GM12891 (cell line): Measurements from ENCODE around the gene MRGPRX2.

Source experiments
- DNase-seq: peaks from one replicate; pipeline ENCODE4 v3.0.0; 2011; ENCODE audit warnings: low spot score; ENCODE audit not compliant: insufficient read length
- FAIRE-seq: peaks from 2 replicates; lab custom pipeline; 2011; peaks lifted over from hg19 to GRCh38; lab: Jason Lieb, UNC
- PAX5 ChIP-seq: IDR thresholded peaks from 2 replicates; pipeline ENCODE4 v1.6.1; 2011; ENCODE audit warnings: low read length, moderate library complexity, mild to moderate bottlenecking; ENCODE audit not compliant: insufficient read depth, severe bottlenecking
- POLR2A ChIP-seq: IDR thresholded peaks from 2 replicates; pipeline ENCODE4 v1.6.1; 2011; ENCODE audit warnings: low read depth, low read length, control low read depth
- POLR2AphosphoS5 ChIP-seq: IDR thresholded peaks from 2 replicates; pipeline ENCODE4 v1.6.1; 2011; ENCODE audit warnings: low read depth, low read length, control low read depth
- POU2F2 ChIP-seq: IDR thresholded peaks from 2 replicates; pipeline ENCODE4 v1.6.1; 2011; ENCODE audit warnings: low read depth, mild to moderate bottlenecking, control low read depth, low read length, moderate library complexity
- SPI1 ChIP-seq: IDR thresholded peaks from 2 replicates; pipeline ENCODE4 v1.6.1; 2011; ENCODE audit warnings: low read depth, low read length, control low read depth
- TAF1 ChIP-seq: IDR thresholded peaks from 2 replicates; pipeline ENCODE4 v1.6.1; 2011; ENCODE audit warnings: low read depth, low read length, control low read depth

The MRGPRX2 gene

DNA sequence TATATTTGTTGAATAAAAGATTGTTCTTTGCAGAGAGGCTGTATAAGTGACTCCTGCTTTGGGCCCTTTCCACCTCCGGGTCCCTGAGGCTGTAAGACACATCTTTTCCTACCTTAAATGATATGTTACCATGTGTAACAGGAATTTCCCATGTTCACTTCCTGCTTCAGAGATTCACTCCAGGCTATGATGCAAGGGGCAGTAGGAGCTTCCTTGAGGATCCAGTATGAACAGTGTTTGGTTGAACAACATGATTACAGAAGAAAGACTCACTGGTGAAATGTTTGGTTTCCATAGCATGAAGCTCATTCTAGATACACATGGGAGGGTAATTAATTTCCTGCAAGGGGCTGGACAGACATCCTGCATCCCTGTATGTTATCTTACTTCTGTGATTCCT is 30.8 kb upstream of the MRGPRX2 start:
- no peak for TF ChIP-seq POLR2A
- no peak for TF ChIP-seq SPI1
- no peak for TF ChIP-seq PAX5
- no peak for TF ChIP-seq TAF1
- TF ChIP-seq POLR2AphosphoS5: no peak
- no peak for TF ChIP-seq POU2F2
- FAIRE-seq: no peak
- DNase-seq: no peak

DNA sequence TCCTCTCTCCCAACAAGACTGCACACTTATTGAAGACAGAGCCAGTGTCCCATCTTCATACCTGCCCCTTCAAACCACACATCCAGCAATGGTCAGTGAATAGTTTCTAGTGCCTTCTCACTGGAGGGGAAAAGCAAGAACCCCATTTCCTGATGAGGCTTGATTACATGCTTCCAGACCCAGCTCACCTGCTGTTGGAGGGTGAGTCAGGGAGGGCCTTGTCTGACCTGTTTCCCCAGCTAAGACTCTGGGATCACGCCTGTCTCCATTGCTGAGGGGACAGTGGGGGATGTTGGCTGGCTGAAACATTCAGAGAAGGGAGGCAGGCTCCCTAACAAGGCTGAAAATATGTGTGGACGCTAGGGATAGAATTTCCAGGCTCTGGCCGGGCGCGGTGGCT is 28.9 kb upstream of the MRGPRX2 start:
- TF ChIP-seq POLR2AphosphoS5: no peak
- no peak for TF ChIP-seq POLR2A
- TF ChIP-seq SPI1: no peak
- TF ChIP-seq PAX5: no peak
- TF ChIP-seq POU2F2: no peak
- no peak for TF ChIP-seq TAF1
- DNase-seq (no peak), FAIRE-seq (no peak)

DNA sequence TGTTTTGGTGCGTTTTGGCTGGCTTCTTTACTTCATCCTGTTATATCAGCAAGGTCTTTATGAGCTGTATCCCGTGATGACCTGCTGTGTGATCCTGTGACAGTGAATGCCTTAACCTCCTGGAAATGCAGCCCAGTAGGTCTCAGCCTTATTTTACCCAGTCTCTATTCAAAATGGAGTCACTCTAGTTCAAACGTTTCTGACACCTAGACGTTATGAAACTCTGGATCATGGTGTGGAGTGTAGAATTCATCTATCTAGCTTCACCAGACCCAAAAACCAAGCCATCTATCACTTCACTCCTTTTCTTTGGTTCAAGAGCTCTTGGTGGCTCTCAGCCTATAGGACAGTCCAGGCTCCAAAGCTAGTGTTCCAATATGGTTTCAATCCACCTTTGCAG is 28.3 kb upstream of the MRGPRX2 start:
- TF ChIP-seq POU2F2 (no peak), SPI1 (no peak), PAX5 (no peak), POLR2A (no peak), TAF1 (no peak), POLR2AphosphoS5 (no peak)
- no peak for DNase-seq
- no peak for FAIRE-seq

DNA sequence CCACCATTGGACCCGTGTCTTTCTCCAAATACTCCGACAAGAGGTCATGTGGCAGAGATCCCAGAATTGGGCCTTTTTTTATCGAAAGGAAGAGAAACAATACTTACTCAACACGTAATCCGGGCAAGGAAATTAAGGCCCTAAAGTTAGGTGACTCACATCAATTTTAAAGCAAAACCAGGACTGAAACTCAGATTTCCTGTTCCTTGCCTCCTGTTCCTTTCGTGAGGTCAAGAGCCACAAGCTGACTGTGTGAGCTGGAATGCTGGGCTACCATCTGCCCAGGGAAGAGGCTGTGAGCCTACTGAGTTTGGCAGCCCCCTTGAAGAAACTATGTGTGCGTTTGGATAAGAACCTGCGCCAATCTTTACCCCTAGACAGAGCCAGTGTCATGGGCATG is 27.1 kb upstream of the MRGPRX2 start:
- FAIRE-seq (no peak), DNase-seq (no peak)
- TF ChIP-seq TAF1 (no peak), POU2F2 (no peak), POLR2A (no peak), POLR2AphosphoS5 (no peak), PAX5 (no peak), SPI1 (no peak)

DNA sequence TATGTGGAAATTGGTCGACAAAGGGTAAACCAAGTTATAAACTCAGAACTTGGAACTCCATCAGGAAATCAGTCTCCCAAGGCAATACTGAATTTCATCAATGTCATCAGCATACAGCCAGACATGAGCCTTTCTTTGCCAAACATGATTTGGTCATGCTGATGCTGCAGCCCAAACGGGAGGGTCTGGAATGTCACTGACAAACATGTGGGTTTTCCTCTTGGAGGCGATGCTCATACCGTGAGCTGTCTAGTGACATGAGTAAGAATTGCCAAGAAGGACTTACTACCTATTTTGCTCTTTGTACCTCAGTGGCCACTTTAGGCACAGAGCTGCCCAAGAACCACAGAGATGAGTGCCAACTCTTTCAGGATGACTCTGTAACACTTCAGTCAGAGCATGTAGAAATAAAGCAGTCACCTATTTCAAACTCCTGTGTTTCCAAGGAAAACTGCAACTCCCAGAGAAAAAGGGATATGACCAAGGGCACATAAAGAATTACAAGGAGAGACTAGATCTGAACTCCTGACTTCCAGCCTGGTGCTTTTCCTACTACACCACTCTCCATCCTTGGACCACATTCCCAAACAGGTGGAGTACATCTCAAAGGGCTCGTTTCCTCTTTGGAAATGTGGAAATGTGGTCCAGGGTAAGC is 24.3 kb upstream of the MRGPRX2 start:
- TF ChIP-seq SPI1: no peak
- no peak for FAIRE-seq

DNA sequence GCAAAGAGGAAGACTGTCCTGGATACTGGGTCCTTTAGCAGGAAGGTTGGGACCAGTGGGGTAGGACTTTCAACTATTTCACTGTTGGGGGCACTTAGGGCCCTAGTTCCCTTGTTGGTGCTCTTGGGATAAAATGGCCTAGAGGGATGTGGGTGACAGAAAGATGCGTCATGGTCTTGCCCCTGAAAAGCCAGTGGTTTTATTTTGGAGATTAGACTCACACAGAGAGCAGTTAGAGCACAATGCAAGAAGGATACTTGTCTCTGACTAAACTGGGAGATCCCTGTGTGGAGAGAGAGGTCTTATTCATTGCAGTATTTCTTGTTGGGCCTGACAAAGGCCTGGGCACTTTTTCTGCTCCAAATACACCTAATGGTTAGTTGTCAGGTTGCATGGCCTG is 22.6 kb upstream of the MRGPRX2 start:
- no peak for DNase-seq
- TF ChIP-seq SPI1: no peak
- no peak for FAIRE-seq

More for the DNA sequence above, 24.3 kb upstream of the MRGPRX2 start:
- no peak for DNase-seq

DNA sequence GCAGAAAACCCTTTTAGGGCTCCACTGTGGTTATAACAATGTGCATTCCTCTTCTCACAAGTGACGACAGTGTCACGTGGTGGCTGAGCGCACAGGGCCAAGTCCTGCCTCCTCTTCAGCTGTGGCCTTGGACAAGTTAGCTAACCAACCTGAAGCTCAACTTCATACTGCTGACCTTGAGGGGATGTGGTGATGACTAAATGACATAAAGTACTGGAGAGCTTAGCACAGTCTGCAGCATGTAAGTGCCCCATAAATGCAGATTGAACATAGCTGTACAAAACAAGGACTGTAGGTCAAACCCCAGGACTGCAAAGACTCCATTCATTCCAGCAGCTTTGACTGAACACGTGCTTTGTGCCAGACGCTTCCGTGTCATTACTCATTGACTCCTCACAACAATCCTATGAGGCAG is 20.1 kb upstream of the MRGPRX2 start:
- DNase-seq (no peak), FAIRE-seq (no peak)
- TF ChIP-seq POLR2AphosphoS5: no peak
- no peak for TF ChIP-seq POLR2A
- TF ChIP-seq SPI1: no peak
- no peak for TF ChIP-seq TAF1
- TF ChIP-seq PAX5: no peak
- TF ChIP-seq POU2F2: no peak

DNA sequence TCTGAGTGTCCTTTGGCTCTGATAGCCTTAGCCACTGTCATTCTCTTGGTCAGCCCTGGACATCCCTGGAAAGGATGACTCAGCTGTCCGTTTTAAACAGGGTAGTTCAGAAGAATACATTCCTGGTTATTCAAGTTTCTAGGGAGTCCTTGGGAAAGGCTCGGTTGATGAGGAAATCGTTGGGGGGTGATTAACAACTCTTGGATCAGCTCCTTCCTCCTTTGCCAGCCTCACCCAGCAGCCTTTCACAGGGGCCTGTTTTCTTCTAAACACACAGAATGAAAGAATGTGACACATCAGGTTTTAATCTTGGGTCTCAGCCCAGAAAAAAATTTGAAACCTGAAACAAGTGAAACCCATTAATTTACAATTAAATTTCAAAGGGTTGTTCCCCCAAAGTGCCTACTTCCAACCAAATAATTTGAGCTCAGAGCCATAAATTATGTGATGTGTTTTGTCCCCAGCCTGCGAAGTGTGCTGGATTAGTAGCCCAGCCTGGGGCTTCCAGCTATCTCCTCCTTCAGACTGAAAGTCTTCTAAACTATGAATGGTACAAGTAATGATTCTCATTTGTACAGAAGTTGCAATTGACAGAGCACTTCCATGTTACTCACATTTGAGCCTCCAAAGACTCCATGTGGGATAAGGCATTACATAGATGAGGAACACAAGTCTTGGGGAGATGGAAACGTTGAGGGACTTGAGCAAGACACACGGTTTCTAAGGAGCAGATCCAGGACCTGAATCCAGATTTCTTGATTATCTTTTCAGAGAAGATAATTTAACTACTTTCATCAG is 19.3 kb upstream of the MRGPRX2 start:
- TF ChIP-seq SPI1 (no peak), POLR2A (no peak), TAF1 (no peak), POLR2AphosphoS5 (no peak)
- no peak for DNase-seq
- no peak for FAIRE-seq

DNA sequence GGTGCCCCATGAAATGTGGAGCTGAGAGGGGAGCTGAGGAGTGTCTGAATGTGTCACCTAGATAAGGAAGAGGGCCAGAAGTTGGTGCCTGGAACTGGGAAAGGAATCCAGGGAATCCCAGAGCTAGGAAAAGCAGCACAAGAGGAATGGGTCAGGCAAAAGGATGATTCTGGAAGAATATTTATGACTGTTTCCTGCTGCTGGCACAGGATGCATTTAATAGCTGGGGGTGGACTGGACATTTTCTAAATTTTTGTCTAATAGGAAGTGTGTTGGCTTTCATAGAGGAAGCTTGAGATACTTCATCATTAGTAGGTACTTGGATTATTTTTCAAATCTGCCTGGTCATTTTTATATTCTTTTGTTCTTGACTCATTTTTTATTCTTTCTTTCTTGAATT is 17.4 kb upstream of the MRGPRX2 start:
- DNase-seq (no peak), FAIRE-seq (no peak)

DNA sequence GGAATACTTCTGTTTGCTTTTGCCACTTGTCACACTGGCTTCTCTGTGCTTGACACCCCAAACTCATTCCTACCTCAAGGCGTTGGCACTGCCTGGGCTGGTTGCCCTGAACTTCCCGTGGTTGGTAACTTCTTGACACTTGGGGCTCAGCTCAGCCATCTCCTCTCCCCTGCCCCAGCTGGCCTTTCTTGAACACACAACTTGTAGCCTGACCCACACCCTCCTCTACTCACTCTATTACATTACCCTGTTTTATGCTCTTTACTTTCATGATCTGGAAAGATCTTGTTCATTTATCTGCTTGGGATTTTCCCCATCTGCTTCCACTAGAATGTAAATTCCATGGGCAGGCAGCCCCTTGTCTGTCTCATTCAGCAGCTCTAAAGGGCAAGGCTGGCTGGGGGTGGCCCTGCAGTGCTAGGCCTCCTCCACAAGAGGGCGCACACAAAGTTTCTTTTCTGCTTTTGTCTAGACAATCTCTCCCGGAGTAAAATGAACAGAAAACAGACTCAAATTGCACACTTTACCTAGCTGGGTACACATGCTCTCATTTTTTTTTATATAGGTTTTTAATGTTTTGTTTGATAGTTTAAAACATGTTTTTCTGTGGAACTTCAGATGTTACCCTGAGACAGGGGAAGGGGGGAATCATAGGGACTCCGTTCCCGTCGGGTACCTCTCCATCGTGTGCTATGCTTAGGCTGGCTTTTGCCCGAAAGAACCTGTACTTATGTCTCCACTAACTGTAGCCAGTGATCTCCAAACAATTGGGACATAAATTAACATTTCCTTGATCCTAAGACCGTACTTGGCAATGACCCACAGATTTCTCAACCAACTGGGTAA is 16.4 kb upstream of the MRGPRX2 start:
- FAIRE-seq: peak; percentile 76
- peak; percentile 41 for DNase-seq
- TF ChIP-seq POU2F2: no peak
- TF ChIP-seq PAX5: no peak
- TF ChIP-seq SPI1: no peak
- no peak for TF ChIP-seq POLR2A
- no peak for TF ChIP-seq TAF1
- no peak for TF ChIP-seq POLR2AphosphoS5

More for the DNA sequence above, 17.4 kb upstream of the MRGPRX2 start:
- TF ChIP-seq POLR2A (no peak), PAX5 (no peak), POLR2AphosphoS5 (no peak), SPI1 (no peak), POU2F2 (no peak), TAF1 (no peak)
